ENCODE data around the gene KLRG1.

Gene KLRG1

DNA sequence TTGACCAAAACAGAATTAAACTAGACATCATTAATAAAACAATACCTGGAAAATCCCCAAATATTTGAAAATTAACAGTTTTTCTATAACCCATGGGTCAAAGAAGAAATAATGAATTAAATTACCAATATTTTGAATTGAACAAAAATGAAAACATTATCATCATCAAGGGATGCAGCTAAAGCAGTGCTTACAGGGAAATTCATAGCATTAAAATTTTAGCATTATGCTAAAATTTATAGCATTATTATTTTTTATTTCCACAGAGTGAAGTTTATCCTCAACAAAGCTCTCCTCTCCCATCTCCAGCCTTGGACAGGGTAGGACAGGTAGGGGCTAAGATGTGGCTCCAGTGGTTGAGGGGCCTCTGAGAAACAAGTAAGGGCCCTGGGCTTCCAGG lies 20.6 kb upstream of the KLRG1 start:
- no peak for TF ChIP-seq CTCF (IDR thresholded peaks at IDR 0.05; ENCODE audit: low read depth, low read length)
- H3K9me3 ChIP-seq (ENCODE audit: severe bottlenecking), result no peaks in the 10 kb centered on the region
- no peaks in the 10 kb centered on the region for H3K27me3 ChIP-seq (ENCODE audit: insufficient read depth, low read depth, severe bottlenecking)
- H3K4me3 ChIP-seq (ENCODE audit: low read depth, low read length), result no peak overlapping the region
- DNase-seq, result no peak
- no peaks in the 10 kb centered on the region for H3K36me3 ChIP-seq
- H3K27ac ChIP-seq, result no peak overlapping the region

GRCh38 chr12:8969861-8970411 lies 19.4 kb upstream of the KLRG1 start:
- no peaks in the 10 kb centered on the region for H3K27me3 ChIP-seq (ENCODE audit: insufficient read depth, low read depth, severe bottlenecking)
- no peak for TF ChIP-seq CTCF (IDR thresholded peaks at IDR 0.05; ENCODE audit: low read depth, low read length)
- no peaks in the 10 kb centered on the region for H3K9me3 ChIP-seq (ENCODE audit: severe bottlenecking)
- H3K27ac ChIP-seq, result no peak overlapping the region
- H3K4me3 ChIP-seq (ENCODE audit: low read depth, low read length), result no peak overlapping the region
- H3K36me3 ChIP-seq, result no peaks in the 10 kb centered on the region
- DNase-seq, result no peak

DNA sequence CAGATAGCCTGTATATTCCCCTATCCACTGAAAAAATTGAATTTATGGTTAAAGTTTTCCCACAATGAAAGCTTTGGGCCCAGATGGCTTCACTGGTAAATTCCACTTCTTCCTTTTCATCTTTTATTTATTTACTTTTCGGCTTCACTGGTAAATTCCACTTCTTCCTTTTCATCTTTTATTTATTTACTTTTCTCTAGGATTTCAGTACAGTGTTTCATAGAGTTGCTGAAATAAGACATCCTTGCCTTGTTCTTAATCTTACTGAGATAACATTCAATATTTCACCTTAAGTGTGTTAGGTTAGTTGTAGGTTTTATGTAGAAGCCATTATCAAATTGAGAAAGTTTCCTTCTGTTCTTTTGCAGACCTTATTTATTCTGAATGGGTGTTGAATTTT lies 18.9 kb upstream of the KLRG1 start:
- DNase-seq, result no peak
- Histone ChIP-seq H3K27ac (no peak overlapping the region), H3K36me3 (no peaks in the 10 kb centered on the region), H3K9me3 (ENCODE audit: severe bottlenecking) (no peaks in the 10 kb centered on the region), H3K27me3 (ENCODE audit: insufficient read depth, low read depth, severe bottlenecking) (no peaks in the 10 kb centered on the region), H3K4me3 (ENCODE audit: low read depth, low read length) (no peak overlapping the region)
- no peak for TF ChIP-seq CTCF (IDR thresholded peaks at IDR 0.05; ENCODE audit: low read depth, low read length)

DNA sequence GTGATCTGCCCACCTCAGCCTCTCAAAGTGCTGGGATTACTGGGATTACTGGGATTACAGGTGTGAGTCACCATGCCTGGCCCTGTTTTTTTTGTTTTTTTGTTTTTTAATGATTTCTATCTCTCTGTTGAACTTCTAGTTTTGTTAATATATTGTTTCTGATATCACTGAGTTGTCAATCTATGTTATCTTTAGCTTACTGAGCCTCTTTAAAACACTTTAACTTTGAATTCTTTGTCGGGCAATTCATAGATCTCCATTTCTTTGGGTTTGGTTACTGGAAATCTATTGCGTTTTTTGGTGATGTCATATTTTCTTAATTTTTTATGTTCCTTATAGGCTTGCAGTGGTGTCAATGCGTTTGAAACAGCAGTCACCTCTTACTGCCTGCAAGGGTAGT lies 9.2 kb upstream of the KLRG1 start:
- Histone ChIP-seq H3K4me3 (ENCODE audit: low read depth, low read length) (no peak overlapping the region), H3K36me3 (no peaks in the 10 kb centered on the region), H3K9me3 (ENCODE audit: severe bottlenecking) (no peaks in the 10 kb centered on the region), H3K27ac (no peak overlapping the region), H3K27me3 (ENCODE audit: insufficient read depth, low read depth, severe bottlenecking) (no peaks in the 10 kb centered on the region)
- no peak for TF ChIP-seq CTCF (IDR thresholded peaks at IDR 0.05; ENCODE audit: low read depth, low read length)
- DNase-seq, result no peak

- DNase-seq, result no peak
- no peak overlapping the region for H3K4me3 ChIP-seq (ENCODE audit: low read depth, low read length)
- H3K27me3 ChIP-seq (ENCODE audit: insufficient read depth, low read depth, severe bottlenecking), result no peaks in the 10 kb centered on the region
- H3K36me3 ChIP-seq, result no peaks in the 10 kb centered on the region
- no peak overlapping the region for H3K27ac ChIP-seq
- no peak for TF ChIP-seq CTCF (IDR thresholded peaks at IDR 0.05; ENCODE audit: low read depth, low read length)
- H3K9me3 ChIP-seq (ENCODE audit: severe bottlenecking), result no peaks in the 10 kb centered on the region
These were observed 4.1 kb upstream of the KLRG1 start for GRCh38 chr12:8985213-8985754.

DNA sequence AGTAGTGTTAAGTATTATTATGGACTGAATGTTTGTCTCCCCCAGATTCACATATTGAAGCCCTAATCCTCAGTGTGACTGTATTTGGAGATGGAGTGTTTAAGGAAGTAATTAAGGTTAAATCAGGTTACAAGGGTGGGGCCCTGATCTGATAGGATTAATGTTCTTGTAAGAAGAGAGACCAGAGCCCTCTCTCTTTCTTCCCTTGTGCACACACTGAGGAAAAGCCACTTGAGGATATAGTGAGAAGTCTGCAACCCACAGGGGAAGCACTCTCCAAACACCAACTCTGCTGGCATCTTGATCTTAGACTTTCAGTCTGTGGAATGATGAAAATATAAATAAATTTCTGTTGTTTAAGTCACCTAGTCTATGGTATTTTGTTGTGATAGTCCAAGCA lies 2.2 kb upstream of the KLRG1 start:
- H3K27ac ChIP-seq, result no peak overlapping the region
- H3K36me3 ChIP-seq, result no peaks in the 10 kb centered on the region
- H3K27me3 ChIP-seq (ENCODE audit: insufficient read depth, low read depth, severe bottlenecking), result no peaks in the 10 kb centered on the region
- H3K9me3 ChIP-seq (ENCODE audit: severe bottlenecking), result no peaks in the 10 kb centered on the region
- DNase-seq, result peak; percentile 17
- TF ChIP-seq CTCF (IDR thresholded peaks at IDR 0.05; ENCODE audit: low read depth, low read length), result no peak
- no peak overlapping the region for H3K4me3 ChIP-seq (ENCODE audit: low read depth, low read length)

All from WERI-Rb-1 (cell line).